Lung (tissue), 12 donors: Measurements from ENCODE around the gene PLAU. TPM values are rescaled to one million over a fixed set of nuclear protein-coding genes. Genes with fewer than 3 reads are reported as not detected.
"Not testable (repeated sequence)": the region's sequence is repeated elsewhere in the genome, so short reads cannot be mapped to it uniquely, and the experiment has no call there.

ENCODE experiments used
- ATAC-seq: fragments of 200-7000 bp; cut with Tn5 transposase; one replicate; pipeline ENCODE4 v1.9.1; 2020; ENCODE audit warnings: moderate number of reproducible peaks; ENCODE audit not compliant: insufficient read depth, low FRiP score
- DNase-seq, 3 donors: peaks; one replicate each; pipeline ENCODE4 v3.0.0-alpha.2; 2013 to 2017
- H3K27ac ChIP-seq, 2 donors: one replicate each; pipeline ENCODE4 v1.5.1; 2013; ENCODE audit warnings: mild to moderate bottlenecking in 2 of 2, moderate library complexity in 2 of 2, control low read depth in 1 of 2, inconsistent platforms in 1 of 2, low read depth in 1 of 2, low read length in 1 of 2
- H3K27me3 ChIP-seq, 3 donors: one replicate each; pipeline ENCODE4 v1.5.1; 2013; ENCODE audit warnings: low read length in 2 of 3; ENCODE audit not compliant: control insufficient read depth in 3 of 3, insufficient read depth in 3 of 3
- H3K36me3 ChIP-seq, 4 donors: one replicate each; pipeline ENCODE4 v1.5.1; 2013; ENCODE audit warnings: low read length in 4 of 4, mild to moderate bottlenecking in 1 of 4, moderate library complexity in 1 of 4; ENCODE audit not compliant: control insufficient read depth in 4 of 4, insufficient read depth in 4 of 4
- H3K4me1 ChIP-seq, 5 donors: one replicate each; pipeline ENCODE4 v1.5.1; 2013; ENCODE audit warnings: low read length in 5 of 5, mild to moderate bottlenecking in 2 of 5, moderate library complexity in 1 of 5; ENCODE audit not compliant: control insufficient read depth in 5 of 5, insufficient read depth in 5 of 5
- H3K4me3 ChIP-seq: one replicate; pipeline ENCODE4 v1.5.1; 2013; ENCODE audit warnings: mild to moderate bottlenecking, control low read depth, moderate library complexity
- H3K9ac ChIP-seq, 2 donors: one replicate each; pipeline ENCODE4 v1.5.1; 2013; ENCODE audit warnings: low read length in 2 of 2, control low read depth in 1 of 2; ENCODE audit not compliant: insufficient read depth in 1 of 2
- H3K9me3 ChIP-seq, 4 donors: one replicate each; pipeline ENCODE4 v1.5.1; 2013; ENCODE audit warnings: low read length in 3 of 4, mild to moderate bottlenecking in 1 of 4, moderate library complexity in 1 of 4; ENCODE audit not compliant: control insufficient read depth in 4 of 4, insufficient read depth in 3 of 4
- WGBS, 2 donors: extraction: QIAGEN DNeasy Blood & Tissue Kit; methylation state at CpG; one replicate each; pipeline ENCODE4 v1.1.7; 2013; 5-methylcytosine and 5-hydroxymethylcytosine counted together
- polyA plus RNA-seq, 2 donors: library from polyadenylated mRNA; stranded (reverse); fragments of 200-250 nt; gene quantifications; one replicate each; pipeline ENCODE4 v1.2.1, GENCODE V29; 2013
- total RNA-seq, 2 donors: library from RNA; depleted of rRNA in 1 of 2; stranded (reverse); fragments of >200 nt in 1 of 2; gene quantifications; one replicate each; pipeline ENCODE4 v1.2.1, GENCODE V29; 2014 to 2021
- TF ChIP-seq, protein P1 (sequence below): IDR thresholded peaks from 2 replicates; pipeline ENCODE4 v1.5.1; 2012; ENCODE audit warnings: mild to moderate bottlenecking; ENCODE audit errors: control extremely low read depth, extremely low read depth
- donor health status: control.
- donor health status: control.
- donor health status: Bipolar disorder and iron deficiency.
- donor health status: healthy.
- donor health status: DM: yes; HTN: yes; CAD: no.

The PLAU gene
- total and polyA plus RNA-seq, 4 donors = 11.6 to 36.7 (median 18.3) TPM

DNA sequence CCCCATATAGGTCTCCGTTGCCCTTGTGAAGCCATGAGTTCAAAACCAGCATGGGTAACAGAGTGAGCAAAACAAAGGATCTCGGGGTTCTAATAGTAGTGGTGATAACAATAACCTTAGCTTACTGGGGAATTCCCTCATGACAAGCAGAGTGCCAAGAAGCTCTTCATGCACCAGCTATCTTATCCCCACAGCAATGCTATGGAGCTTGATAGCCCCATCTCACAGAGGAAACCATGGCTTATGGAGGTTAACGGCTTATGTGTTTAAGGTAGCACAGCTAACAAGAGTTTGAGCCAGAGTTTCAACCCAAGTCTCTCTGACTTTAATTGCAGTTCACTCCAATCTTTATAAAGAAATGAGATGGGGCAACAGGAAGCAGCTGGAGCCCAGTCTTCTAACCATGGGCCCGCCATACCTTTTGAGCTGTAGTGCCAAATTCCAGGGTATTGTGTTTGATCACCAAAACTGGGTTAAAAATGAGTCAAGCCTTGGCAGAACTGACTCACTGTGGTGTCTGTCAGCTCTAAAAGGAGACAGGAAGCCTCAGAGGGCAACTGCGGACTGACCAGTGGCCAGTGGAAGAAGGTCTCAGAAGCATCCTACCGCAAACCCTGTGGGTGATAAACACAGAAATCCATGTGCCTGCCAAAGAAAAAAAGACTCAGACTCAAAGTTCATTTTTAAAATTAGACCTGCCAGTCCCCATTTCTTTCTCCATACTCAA is 16.5 kb upstream of the PLAU start:
- Histone ChIP-seq H3K4me1 (no peaks in the 10 kb centered on the region), H3K27me3 (no peaks in the 10 kb centered on the region), H3K9ac (no peak overlapping the region), H3K9me3 (no peaks in the 10 kb centered on the region), H3K27ac (no peak overlapping the region), H3K36me3 (no peaks in the 10 kb centered on the region), H3K4me3 (no peak overlapping the region)
- ATAC-seq (no peak), DNase-seq (no peak)
- TF ChIP-seq, protein P1, sequence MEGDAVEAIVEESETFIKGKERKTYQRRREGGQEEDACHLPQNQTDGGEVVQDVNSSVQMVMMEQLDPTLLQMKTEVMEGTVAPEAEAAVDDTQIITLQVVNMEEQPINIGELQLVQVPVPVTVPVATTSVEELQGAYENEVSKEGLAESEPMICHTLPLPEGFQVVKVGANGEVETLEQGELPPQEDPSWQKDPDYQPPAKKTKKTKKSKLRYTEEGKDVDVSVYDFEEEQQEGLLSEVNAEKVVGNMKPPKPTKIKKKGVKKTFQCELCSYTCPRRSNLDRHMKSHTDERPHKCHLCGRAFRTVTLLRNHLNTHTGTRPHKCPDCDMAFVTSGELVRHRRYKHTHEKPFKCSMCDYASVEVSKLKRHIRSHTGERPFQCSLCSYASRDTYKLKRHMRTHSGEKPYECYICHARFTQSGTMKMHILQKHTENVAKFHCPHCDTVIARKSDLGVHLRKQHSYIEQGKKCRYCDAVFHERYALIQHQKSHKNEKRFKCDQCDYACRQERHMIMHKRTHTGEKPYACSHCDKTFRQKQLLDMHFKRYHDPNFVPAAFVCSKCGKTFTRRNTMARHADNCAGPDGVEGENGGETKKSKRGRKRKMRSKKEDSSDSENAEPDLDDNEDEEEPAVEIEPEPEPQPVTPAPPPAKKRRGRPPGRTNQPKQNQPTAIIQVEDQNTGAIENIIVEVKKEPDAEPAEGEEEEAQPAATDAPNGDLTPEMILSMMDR = no peak
- 66 to 73% methylated on average over 6 of the region's 6 CpGs for WGBS, 2 donors

- H3K36me3 ChIP-seq, H3K9me3 ChIP-seq, H3K4me1 ChIP-seq, H3K4me3 ChIP-seq, H3K9ac ChIP-seq, H3K27ac ChIP-seq, H3K27me3 ChIP-seq, ATAC-seq, DNase-seq: not testable (repeated sequence)
- 93% methylated on average over 9 of the region's 9 CpGs for WGBS, 2 donors
Measured at GRCh38 chr10:73895381-73895780, 15.6 kb upstream of the PLAU start.

GRCh38 chr10:73897693-73898092 is 13.2 kb upstream of the PLAU start:
- TF ChIP-seq, protein P1 = no peak
- WGBS, 2 donors = 83 to 96% methylated on average over 1 of the region's 1 CpG
- Histone ChIP-seq H3K27me3 (no peaks in the 10 kb centered on the region), H3K27ac (no peak overlapping the region), H3K4me1 (no peaks in the 10 kb centered on the region), H3K36me3 (no peaks in the 10 kb centered on the region), H3K4me3 (no peak overlapping the region), H3K9me3 (no peaks in the 10 kb centered on the region), H3K9ac (no peak overlapping the region)
- DNase-seq (no peak), ATAC-seq (no peak)

DNA sequence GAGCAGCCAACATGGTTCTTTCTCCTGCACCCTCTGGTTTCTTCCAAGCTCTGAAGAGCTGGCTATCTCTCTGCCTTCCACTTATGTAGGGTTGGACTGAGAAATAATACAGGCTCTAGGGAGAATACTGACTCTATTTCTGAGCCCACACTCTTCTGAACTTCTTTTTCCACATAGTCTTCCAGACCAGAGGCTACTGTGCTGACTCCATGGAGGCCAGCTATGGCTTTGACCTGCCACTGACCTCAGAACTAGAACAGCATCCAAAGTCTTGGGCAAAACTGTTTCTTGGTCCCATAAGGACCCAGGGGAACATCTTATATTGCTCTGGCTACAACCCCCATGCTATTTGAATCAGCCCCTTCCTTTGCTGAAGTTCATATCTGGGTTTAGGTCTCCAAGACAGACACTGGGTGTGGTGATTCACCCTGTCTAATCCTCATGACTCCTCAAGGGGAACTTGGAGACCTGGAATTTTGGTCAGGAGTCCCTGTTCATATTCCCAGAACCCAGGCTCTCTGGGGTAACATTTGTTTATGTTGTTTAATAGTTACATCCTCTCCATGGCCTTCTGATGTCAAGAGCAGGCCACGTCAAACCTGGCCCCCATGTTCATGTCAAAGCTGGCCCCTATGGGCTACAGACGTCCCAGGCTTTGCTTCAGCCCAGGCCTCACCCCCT is 12.1 kb upstream of the PLAU start:
- ATAC-seq = no peak

More for the DNA sequence above, 12.1 kb upstream of the PLAU start:
- Histone ChIP-seq H3K9me3 (no peaks in the 10 kb centered on the region), H3K4me3 (no peak overlapping the region), H3K4me1 (no peaks in the 10 kb centered on the region), H3K9ac (no peak overlapping the region), H3K27ac (no peak overlapping the region), H3K36me3 (no peaks in the 10 kb centered on the region), H3K27me3 (no peaks in the 10 kb centered on the region)
- no peak for DNase-seq
- TF ChIP-seq, protein P1 = no peak
- 69 to 72% methylated on average over 2 of the region's 2 CpGs for WGBS, 2 donors
